Measurements from ENCODE around the gene PIK3AP1.

- TF ChIP-seq CTCF (conservative IDR thresholded peaks at IDR 0.05; ENCODE audit: low read length) (no peak), EZH2phosphoT487 (IDR thresholded peaks at IDR 0.05; ENCODE audit: borderline replicate concordance) (no peak)
These were observed 56.5 kb downstream of the PIK3AP1 start for GRCh38 chr10:96663797-96664196.

Measured in Loucy (cell line).